Thyroid gland (tissue), 4 donors: Measurements from ENCODE around the gene OR2M7.
"Not testable (repeated sequence)": the region's sequence is repeated elsewhere in the genome, so short reads cannot be mapped to it uniquely, and the experiment has no call there.

Experiments used
- POLR2A ChIP-seq, 2 donors: fragments of 450-650 bp; IDR thresholded peaks; one replicate each; pipeline ENCODE4 v1.6.1; 2017; ENCODE audit warnings: antibody characterized with exemption in 2 of 2, mild to moderate bottlenecking in 2 of 2, moderate library complexity in 1 of 2
- TF ChIP-seq, protein P1 (sequence below), 6 experiments: fragments of 200-600 bp in 3 of 6; fragments of 450-650 bp in 3 of 6; sonication (generic) in 3 of 6; IDR thresholded peaks; one replicate each; pipeline ENCODE4 v1.5.1; 2016 to 2019; ENCODE audit warnings: antibody characterized with exemption in 6 of 6, mild to moderate bottlenecking in 2 of 6, inconsistent platforms in 1 of 6, moderate library complexity in 1 of 6

DNA sequence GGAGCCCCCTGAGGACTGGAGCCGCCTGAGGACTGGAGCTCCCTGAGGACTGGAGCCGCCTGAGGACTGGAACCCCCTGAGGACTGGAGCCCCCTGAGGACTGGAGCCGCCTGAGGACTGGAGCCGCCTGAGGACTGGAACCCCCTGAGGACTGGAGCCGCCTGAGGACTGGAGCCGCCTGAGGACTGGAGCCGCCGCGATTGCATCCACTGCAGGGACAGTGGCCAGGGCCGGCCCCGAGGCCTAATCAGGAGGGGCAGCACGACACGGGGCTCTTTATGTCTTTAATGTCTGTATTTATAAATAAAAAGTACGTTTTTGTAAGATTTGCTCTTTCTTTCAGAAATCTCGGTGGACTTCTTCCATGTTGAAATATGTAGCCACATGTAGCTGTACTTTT, 17.6 kb downstream of the OR2M7 start:
- not testable (repeated sequence) for TF ChIP-seq POLR2A (IDR thresholded peaks at IDR 0.05)
- TF ChIP-seq, protein P1, sequence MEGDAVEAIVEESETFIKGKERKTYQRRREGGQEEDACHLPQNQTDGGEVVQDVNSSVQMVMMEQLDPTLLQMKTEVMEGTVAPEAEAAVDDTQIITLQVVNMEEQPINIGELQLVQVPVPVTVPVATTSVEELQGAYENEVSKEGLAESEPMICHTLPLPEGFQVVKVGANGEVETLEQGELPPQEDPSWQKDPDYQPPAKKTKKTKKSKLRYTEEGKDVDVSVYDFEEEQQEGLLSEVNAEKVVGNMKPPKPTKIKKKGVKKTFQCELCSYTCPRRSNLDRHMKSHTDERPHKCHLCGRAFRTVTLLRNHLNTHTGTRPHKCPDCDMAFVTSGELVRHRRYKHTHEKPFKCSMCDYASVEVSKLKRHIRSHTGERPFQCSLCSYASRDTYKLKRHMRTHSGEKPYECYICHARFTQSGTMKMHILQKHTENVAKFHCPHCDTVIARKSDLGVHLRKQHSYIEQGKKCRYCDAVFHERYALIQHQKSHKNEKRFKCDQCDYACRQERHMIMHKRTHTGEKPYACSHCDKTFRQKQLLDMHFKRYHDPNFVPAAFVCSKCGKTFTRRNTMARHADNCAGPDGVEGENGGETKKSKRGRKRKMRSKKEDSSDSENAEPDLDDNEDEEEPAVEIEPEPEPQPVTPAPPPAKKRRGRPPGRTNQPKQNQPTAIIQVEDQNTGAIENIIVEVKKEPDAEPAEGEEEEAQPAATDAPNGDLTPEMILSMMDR (IDR thresholded peaks at IDR 0.05): not testable (repeated sequence)
